ENCODE data around the gene EPB41. TPM values are rescaled to one million over a fixed set of nuclear protein-coding genes. Genes with fewer than 3 reads are reported as not detected.

EPB41 gene
- total and polyA plus RNA-seq, 2 of the 8 experiments (the other 6 are each of a cell fraction or from before 2014, with no cell fraction given): 36.7 to 109 TPM

- H4K8ac ChIP-seq (ENCODE audit: extremely low read depth, insufficient read depth, low read length): no peak overlapping the region
- FAIRE-seq: no peak
- no peak overlapping the region for H3K23ac ChIP-seq (ENCODE audit: insufficient read length)
- H3K79me2 ChIP-seq (ENCODE audit: control insufficient read depth in 1 of 2, insufficient read depth in 2 of 2, low read length in 2 of 2): no peaks in the 10 kb centered on the region
- H3K27ac ChIP-seq (ENCODE audit: low read depth, low read length): no peak overlapping the region
- no peak overlapping the region for H2BK12ac ChIP-seq (ENCODE audit: low read depth, low read length)
- no peak overlapping the region for H2BK5ac ChIP-seq (ENCODE audit: low read depth, low read length)
- no peaks in the 10 kb centered on the region for H3K23me2 ChIP-seq (ENCODE audit: low read depth, low read length)
- H4K91ac ChIP-seq (replicated peaks; ENCODE audit: insufficient read length, low read length): no peak overlapping the region
- H3K18ac ChIP-seq (ENCODE audit: extremely low read depth, low read length): no peak overlapping the region
- no peaks in the 10 kb centered on the region for H4K20me1 ChIP-seq (replicated peaks in 1 of 2; ENCODE audit: control insufficient read depth in 1 of 2, insufficient read depth in 2 of 2, low read length in 2 of 2)
- no peaks in the 10 kb centered on the region for H3K79me1 ChIP-seq (ENCODE audit: low read depth, low read length)
- POLR2A ChIA-PET (ENCODE audit: partially characterized antibody): no interaction called here
- no peak overlapping the region for H2AK5ac ChIP-seq (ENCODE audit: low read depth, low read length)
- no peak overlapping the region for H2AFZ ChIP-seq (ENCODE audit: low read length)
- H3K4me2 ChIP-seq (ENCODE audit: insufficient read depth in 1 of 2, low read depth in 2 of 2, low read length in 2 of 2): no peak overlapping the region
- peaks cover 0 to 8% (median under 1%) of the 10 kb centered on the region in 4 experiments; a peak in 1 of 8 replicates for H3K36me3 ChIP-seq (ENCODE audit: control insufficient read depth in 2 of 4, insufficient read depth in 4 of 4, low read length in 3 of 4)
- H3K4me1 ChIP-seq (replicated peaks in 1 of 4; ENCODE audit: control insufficient read depth in 3 of 4, insufficient read depth in 4 of 4, low read length in 3 of 4): no peaks in the 10 kb centered on the region
- no peaks in the 10 kb centered on the region for H3K9me3 ChIP-seq (ENCODE audit: insufficient read depth in 2 of 2, low read depth in 1 of 2, low read length in 1 of 2)
- no peak overlapping the region for H3K56ac ChIP-seq (replicated peaks; ENCODE audit: insufficient read length, low read depth, low read length)
- no peak overlapping the region for H4K5ac ChIP-seq (ENCODE audit: insufficient read length, low read depth, low read length)
- no peak for DNase-seq (ENCODE audit: low read depth in 1 of 2, low spot score in 2 of 2)
- H2BK120ac ChIP-seq (replicated peaks; ENCODE audit: low read depth, low read length): no peak overlapping the region
- CTCF ChIA-PET (ENCODE audit: partially characterized antibody): no interaction called here
- no peaks in the 10 kb centered on the region for H3K27me3 ChIP-seq (replicated peaks in 1 of 4; ENCODE audit: control insufficient read depth in 3 of 4, extremely low read depth in 1 of 4, insufficient read depth in 3 of 4, low read length in 3 of 4)
- 90% methylated on average over 2 of the region's 2 CpGs; no CpG with 5 or more reads in 1 of the 2 experiments for WGBS, 2 experiments (ENCODE audit: extremely low coverage in 1 of 2, insufficient coverage in 1 of 2, insufficient read length in 1 of 2, insufficient replicate concordance in 2 of 2, low coverage in 1 of 2, low lambda C conversion rate in 2 of 2, missing lambda C conversion rate in 1 of 2)
- no peak overlapping the region for H2BK20ac ChIP-seq (ENCODE audit: low read length)
- H3K4ac ChIP-seq (replicated peaks; ENCODE audit: insufficient read length, low read depth, low read length): no peak overlapping the region
- no peak overlapping the region for H3K14ac ChIP-seq (ENCODE audit: insufficient read length)
- no peak overlapping the region for H3K4me3 ChIP-seq (ENCODE audit: extremely low read depth in 1 of 4, insufficient read depth in 2 of 4, low read depth in 3 of 4, low read length in 4 of 4)
- H2BK15ac ChIP-seq (ENCODE audit: low read length): no peak overlapping the region
- no peak overlapping the region for H3K9ac ChIP-seq (replicated peaks in 1 of 4; ENCODE audit: extremely low read depth in 1 of 4, low read depth in 3 of 4, low read length in 3 of 4)
- TF ChIP-seq GABPA (IDR thresholded peaks at IDR 0.05; ENCODE audit: borderline replicate concordance, insufficient read depth, low read length) (no peak), ATF3 (IDR thresholded peaks at IDR 0.05; ENCODE audit: insufficient read depth, low read depth, low read length) (no peak), NANOG (IDR thresholded peaks at IDR 0.05; ENCODE audit: insufficient read depth, low read depth, low read length, poor library complexity, severe bottlenecking) (no peak), HDAC2 (IDR thresholded peaks at IDR 0.05; ENCODE audit: borderline replicate concordance in 1 of 2, low read depth in 2 of 2, low read length in 2 of 2) (no peak), KDM1A (IDR thresholded peaks at IDR 0.05; ENCODE audit: borderline replicate concordance, low read length) (no peak), CREB1 (IDR thresholded peaks at IDR 0.05) (no peak), SP4 (IDR thresholded peaks at IDR 0.05; ENCODE audit: low read length) (no peak), ZNF274 (IDR thresholded peaks at IDR 0.05; ENCODE audit: borderline replicate concordance, extremely low read depth, low read length) (no peak), RAD21 (IDR thresholded peaks at IDR 0.05 in 1 of 2, conservative IDR thresholded peaks at IDR 0.05 in 1 of 2; ENCODE audit: low read depth in 2 of 2, low read length in 2 of 2) (no peak), TCF12 (IDR thresholded peaks at IDR 0.05; ENCODE audit: low read depth, low read length) (no peak), ATF2 (IDR thresholded peaks at IDR 0.05; ENCODE audit: low read length) (no peak), CBX5 (IDR thresholded peaks at IDR 0.05; ENCODE audit: low read depth, low read length) (no peak)
These were observed 137.7 kb downstream of the EPB41 start for GRCh38 chr1:29052100-29052499.
